ENCODE measurements around the gene SAV1. TPM values are rescaled to one million over a fixed set of nuclear protein-coding genes. Genes with fewer than 3 reads are reported as not detected.

SAV1 gene
- total RNA-seq, 2 experiments from 2014 or later, result 13.2 to 13.4 TPM

DNA sequence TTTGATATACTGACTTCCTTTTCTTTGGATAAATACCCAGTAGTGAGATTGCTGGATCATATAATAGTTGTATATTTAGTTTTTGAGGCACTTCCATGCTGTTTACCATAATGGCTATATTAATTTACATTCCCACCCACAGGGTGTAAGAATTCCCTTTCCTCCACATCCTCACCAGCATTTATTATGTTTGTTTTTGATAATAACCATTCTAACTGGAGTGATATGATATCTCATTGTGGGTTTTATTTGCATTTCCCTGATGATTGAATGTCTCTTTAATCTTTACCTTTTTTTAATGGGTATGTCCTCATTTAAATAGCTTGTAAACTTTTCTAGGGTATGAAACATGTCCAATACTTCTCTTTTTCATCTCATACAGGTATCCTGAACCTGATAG is 11.6 kb upstream of the SAV1 start:
- Mint-ChIP-seq H3K36me3 (ENCODE audit: low read depth) (no peaks in the 10 kb centered on the region), H3K9me3 (no peaks in the 10 kb centered on the region), H3K4me1 (ENCODE audit: low read depth) (peaks cover 19% of the 10 kb centered on the region), H3K27ac (no peak overlapping the region), H3K27me3 (no peaks in the 10 kb centered on the region), H3K4me3 (no peak overlapping the region)
- DNase-seq (no peak), ATAC-seq (no peak)
- intact Hi-C loops (cut with micrococcal nuclease), result loop anchor here (10.0 kb wide), 1 partner anchor 85 kb away; no protein-coding TSS in a partner anchor
- ChIA-PET POLR2A (no interaction called here), CTCF (interaction anchor here (0.6 kb wide), 1 partner anchor 181 kb away, joined by 3 read pairs; no protein-coding TSS in a partner anchor)
- no peak for TF ChIP-seq CTCF (IDR thresholded peaks at IDR 0.05)

DNA sequence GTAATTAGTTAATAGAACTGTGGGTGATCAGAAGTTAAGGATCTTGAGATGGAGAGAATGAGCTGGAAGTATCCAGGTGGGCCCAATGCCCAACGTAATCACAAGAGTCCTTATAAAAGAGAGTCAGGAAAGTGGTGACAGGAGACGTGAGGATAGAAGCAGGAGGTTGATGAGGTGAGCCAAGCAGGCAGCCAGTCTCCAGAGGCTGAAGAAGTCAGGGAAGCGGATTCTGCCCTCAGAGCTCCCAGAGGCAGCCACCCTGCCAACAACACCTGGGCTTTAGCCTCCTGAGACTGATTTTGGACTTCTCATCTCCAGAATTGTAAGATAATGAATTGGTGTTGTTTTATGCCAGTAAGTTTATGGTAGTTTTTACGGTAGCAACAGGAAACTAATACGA is 10.1 kb upstream of the SAV1 start:
- no peak overlapping the region for H3K27ac Mint-ChIP-seq
- H3K4me1 Mint-ChIP-seq (ENCODE audit: low read depth), result peaks cover 19% of the 10 kb centered on the region
- no peaks in the 10 kb centered on the region for H3K27me3 Mint-ChIP-seq
- DNase-seq (no peak), ATAC-seq (no peak)
- H3K36me3 Mint-ChIP-seq (ENCODE audit: low read depth), result no peaks in the 10 kb centered on the region
- ChIA-PET POLR2A (interaction anchor here (0.9 to 2.2 kb wide), 2 partner anchors 10 to 29 kb away, joined by 3 to 9 read pairs; partner anchors contain the start of gene SAV1), CTCF (interaction anchor here (0.8 to 1.8 kb wide), 4 partner anchors 37 to 182 kb away, joined by 3 to 7 read pairs (median 6); no protein-coding TSS in a partner anchor)
- no peak for TF ChIP-seq CTCF (IDR thresholded peaks at IDR 0.05)
- intact Hi-C loops (cut with micrococcal nuclease), result loop anchor here (10.0 kb wide), 1 partner anchor 87 kb away; no protein-coding TSS in a partner anchor
- no peak overlapping the region for H3K4me3 Mint-ChIP-seq
- H3K9me3 Mint-ChIP-seq, result no peaks in the 10 kb centered on the region

DNA sequence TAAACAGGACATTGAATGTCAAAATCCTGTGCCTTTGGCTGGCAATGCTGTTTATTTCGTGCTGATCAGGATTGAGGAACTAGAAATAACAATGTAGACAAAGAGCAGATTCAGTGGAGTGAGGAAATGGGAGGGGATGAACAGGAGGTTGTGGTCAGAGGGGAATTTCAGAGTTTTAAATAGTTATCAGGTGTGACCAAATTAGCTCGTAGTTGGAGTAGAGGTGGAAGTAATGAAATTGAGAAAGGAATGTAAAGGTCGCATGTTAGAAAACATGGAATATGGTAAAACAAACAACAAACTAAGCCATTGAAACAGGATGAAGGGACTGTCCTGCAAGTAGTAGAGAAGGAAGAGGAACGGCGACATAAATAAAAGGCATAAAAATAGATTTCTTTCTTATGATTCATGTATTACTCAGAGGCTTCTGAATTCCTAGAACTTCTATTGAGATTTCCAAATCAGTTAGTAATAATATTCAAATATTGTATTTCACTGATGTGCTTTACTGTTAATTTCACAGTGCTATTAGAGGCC is 9.5 kb upstream of the SAV1 start:
- ATAC-seq (no peak), DNase-seq (no peak)
- intact Hi-C loops (cut with micrococcal nuclease), result loop anchor here (10.0 kb wide), 1 partner anchor 87 kb away; no protein-coding TSS in a partner anchor
- peak overlapping the region; percentile 17 for H3K4me3 Mint-ChIP-seq
- no peak for TF ChIP-seq CTCF (IDR thresholded peaks at IDR 0.05)
- no peaks in the 10 kb centered on the region for H3K36me3 Mint-ChIP-seq (ENCODE audit: low read depth)
- H3K27ac Mint-ChIP-seq, result peak overlapping the region; percentile 79
- ChIA-PET CTCF (interaction anchor here (1.4 to 1.8 kb wide), 3 partner anchors 37 to 183 kb away, joined by 5 to 7 read pairs (median 6); no protein-coding TSS in a partner anchor), POLR2A (interaction anchor here (0.9 to 2.2 kb wide), 3 partner anchors 9 to 50 kb away, joined by 3 to 9 read pairs (median 3); partner anchors contain the start of gene SAV1)
- no peaks in the 10 kb centered on the region for H3K27me3 Mint-ChIP-seq
- peaks cover 19% of the 10 kb centered on the region for H3K4me1 Mint-ChIP-seq (ENCODE audit: low read depth)
- no peaks in the 10 kb centered on the region for H3K9me3 Mint-ChIP-seq

DNA sequence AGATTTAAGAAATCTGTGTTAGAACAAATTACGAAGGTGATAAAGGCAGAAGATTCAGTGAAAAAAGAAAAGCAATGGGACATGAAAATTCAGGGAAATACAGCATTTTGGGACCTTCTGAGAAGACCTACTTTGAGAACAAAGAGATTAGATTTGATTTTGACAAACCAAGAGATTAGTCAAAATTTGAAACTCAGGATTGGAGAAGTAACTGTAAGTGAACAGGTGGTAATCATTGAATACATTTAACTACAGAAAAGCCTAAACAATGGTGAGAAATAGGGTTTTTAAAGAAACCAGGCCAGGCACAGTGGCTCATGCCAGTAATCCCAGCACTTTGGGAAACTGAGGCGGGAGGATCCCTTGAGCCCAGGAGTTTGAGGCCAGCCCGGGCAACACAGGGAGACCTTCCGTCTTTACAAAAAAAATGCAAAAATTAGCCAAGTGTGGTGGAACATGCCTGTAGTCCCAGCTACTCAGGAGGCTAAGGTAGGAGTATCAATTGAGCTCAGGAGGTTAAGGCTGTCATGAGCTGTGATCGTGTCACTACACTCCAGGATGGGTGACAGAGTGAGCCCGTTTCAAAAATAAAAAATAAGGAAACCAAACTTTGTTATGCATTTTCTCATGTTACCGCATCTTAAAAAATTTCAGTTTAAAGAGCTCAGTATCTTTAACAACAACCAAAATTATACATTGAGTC is 8.9 kb upstream of the SAV1 start:
- ATAC-seq, result no peak
- Mint-ChIP-seq H3K36me3 (ENCODE audit: low read depth) (no peaks in the 10 kb centered on the region), H3K4me1 (ENCODE audit: low read depth) (peaks cover 19% of the 10 kb centered on the region), H3K27me3 (no peaks in the 10 kb centered on the region), H3K27ac (peak overlapping the region; percentile 79), H3K4me3 (peak overlapping the region; percentile 17), H3K9me3 (no peaks in the 10 kb centered on the region)
- DNase-seq, result no peak
- POLR2A ChIA-PET, result interaction anchor here (1.0 to 2.2 kb wide), 2 partner anchors 8 to 50 kb away, joined by 3 to 9 read pairs; partner anchors contain the start of gene SAV1
- CTCF ChIA-PET, result interaction anchor here (1.4 to 1.8 kb wide), 3 partner anchors 38 to 183 kb away, joined by 5 to 7 read pairs (median 6); no protein-coding TSS in a partner anchor
- TF ChIP-seq CTCF (IDR thresholded peaks at IDR 0.05), result no peak
- intact Hi-C loops (cut with micrococcal nuclease), result loop anchor here (10.0 kb wide), 1 partner anchor 88 kb away; no protein-coding TSS in a partner anchor

Measured in activated CD8-positive, alpha-beta T cell treated with anti-CD3 and anti-CD28 coated beads for 36 hours (primary cell).